RPMI8226 (cell line): ENCODE results near the gene IFNG.
"Not testable (repeated sequence)": the region's sequence is repeated elsewhere in the genome, so short reads cannot be mapped to it uniquely, and the experiment has no call there.

ENCODE experiments used
- DNase-seq: peaks from one replicate; pipeline ENCODE4 v3.0.0-alpha.2; 2015

IFNG gene

DNA sequence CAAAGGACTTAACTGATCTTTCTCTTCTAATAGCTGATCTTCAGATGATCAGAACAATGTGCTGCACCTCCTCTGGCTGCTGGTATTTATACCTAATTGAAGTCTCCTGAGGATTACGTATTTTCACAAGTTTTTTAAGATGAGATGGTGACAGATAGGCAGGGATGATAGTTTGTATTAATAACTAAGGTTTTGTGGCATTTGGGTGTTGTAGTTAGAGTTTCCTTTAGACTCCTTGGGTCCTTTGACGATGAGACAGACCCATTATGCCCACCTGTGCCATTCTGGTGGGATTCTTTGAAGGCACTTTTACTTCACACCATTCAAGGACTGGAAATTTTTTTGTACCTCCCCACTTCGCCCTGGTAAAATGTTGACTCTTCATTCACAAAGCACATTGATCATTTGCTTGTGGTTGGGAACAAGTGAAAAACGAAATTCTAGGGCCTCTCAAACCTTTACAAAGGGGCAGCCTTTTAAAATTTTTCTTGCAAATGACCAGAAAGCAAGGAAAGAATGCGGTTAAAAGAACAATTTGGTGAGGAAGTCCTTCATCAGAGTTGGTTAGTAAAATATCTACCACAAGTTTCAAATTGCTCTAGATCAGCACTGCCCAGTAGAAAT is at the start of gene IFNG:
IFNG (minus strand) TSS at position 60 of the 624 bp plus-strand sequence. CDS start 125 bp downstream, outside the sequence.
- DNase-seq = no peak

- DNase-seq = not testable (repeated sequence)
Measured at GRCh38 chr12:68209048-68209728, 49.6 kb upstream of the IFNG start.

- DNase-seq = no peak
Measured at GRCh38 chr12:68207276-68207675, 47.7 kb upstream of the IFNG start.

DNA sequence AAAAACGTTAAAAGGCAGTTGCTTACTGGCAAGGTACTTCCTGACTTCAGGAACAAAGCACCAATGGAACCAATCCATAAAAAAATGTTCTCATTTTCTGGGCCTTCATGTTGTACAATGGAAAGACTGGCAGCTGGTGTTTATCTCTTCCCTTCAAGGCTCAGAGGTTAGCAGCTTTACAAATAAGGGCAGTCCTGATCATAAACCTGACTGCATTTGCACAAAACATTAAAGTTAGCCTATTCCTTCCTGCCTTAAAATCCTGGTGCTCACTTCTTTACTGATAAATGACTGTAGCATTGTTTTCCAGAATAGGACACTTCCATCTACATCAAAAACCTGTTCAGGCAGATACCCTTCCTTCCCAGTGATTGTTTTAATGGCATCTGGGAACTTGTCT is 46.9 kb upstream of the IFNG start:
- no peak for DNase-seq

DNA sequence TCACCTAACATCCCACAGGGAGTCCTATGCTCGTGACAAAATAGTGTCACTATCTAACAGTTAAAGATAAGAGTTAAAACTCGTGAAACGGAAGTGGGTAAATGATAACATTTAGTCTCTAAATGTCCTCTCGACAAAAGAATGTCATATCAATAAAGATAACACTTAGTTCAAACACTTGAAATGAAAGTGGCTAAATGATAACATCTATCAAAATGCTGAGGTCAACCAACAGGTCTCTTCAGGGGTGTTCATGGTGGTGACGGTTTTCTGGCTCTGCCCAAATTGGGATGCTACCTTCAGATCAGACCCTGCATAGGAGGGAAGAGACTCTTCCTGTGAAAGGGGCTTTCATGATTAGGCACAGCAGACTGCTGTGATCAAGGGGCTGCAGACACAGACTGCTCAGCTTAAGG is 43.9 kb upstream of the IFNG start:
- DNase-seq = no peak

- no peak for DNase-seq
Measured at GRCh38 chr12:68200854-68201253, 41.3 kb upstream of the IFNG start.

DNA sequence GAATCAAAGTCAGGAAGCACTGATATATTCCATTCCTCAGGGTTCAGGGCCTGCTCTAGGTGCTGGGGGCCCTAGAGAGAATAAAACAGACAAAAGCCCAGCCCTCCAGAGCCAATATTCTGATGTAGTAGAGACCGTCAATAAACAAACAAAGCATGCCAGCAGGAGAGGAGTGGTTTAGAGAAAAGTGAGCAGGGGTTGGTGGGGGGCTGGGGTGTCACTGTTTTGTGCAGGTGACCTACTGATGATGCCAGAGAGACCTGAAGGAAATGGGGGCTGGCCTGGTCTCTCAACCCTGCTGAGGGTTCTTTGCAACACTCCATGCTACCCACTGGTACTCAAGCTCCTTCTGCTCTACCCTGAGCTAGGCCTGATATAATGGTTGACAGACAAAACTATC is 39.6 kb upstream of the IFNG start:
- DNase-seq = no peak

DNA sequence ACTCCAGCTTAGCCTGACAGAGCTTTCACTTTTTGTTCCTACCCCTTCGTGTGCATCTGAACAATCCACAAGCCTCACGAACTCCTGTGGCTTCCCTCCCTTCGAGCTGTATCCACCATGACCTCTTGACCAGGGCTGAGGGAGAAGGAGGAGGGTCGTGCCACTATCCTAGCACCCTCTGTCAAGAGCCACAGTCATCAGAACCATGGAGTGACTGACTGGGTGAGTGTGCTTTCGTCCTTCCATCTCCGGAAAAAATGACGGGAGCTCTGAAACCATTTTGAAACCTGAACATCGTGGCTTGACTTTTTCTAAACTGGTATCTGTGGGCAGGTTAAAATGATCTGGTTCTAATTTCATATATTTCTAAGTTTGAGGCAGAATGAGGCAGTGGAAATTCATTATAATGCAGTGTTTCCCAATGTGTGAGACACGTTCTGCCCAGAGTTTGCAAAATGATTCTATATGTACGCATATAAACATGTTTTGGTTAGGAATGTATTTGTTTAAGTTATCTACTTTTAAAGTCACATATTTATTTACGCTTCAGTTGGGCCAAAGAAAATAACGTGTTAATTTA is 39.1 kb upstream of the IFNG start:
- DNase-seq = no peak

- DNase-seq = no peak
Measured at GRCh38 chr12:68190301-68190700, 30.8 kb upstream of the IFNG start.

DNA sequence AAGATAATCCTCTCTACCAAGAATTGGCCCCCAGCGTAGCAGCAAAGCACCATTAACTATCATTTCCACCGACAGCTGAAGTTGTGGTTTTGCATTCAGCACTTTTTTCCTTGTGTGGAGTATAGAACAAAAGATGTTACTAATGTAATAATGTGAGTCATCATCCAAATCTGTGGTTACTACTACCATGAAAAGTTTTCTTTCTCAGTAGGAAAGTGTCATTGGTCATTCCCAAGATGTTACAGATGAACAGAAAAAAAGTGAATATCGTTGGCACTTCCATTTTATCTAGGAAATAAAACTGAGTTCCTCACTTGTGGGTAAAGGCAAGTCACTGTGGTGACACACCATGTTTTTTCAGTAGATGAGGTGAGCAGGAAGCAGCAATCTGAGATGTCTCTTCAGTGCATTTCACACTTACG is 30.3 kb upstream of the IFNG start:
- DNase-seq = no peak

DNA sequence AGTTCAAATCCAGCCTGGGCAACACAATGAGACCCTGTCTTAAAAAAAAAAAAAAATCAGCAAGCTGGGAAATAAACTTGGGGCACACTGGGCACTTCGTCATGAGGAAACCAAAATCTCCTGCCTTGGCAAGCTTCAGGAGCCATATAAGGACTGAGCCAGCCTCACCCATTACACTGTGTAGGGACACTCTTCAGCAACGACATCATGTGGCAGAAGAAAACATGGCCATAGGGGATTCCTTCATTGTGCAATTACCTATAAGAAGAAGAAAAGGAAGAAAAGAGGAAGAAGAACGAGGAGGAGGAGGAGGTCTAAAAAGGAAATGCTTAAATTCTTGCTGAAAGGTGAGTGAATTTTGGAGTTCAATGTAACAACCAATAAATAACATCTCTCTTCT is 26.1 kb upstream of the IFNG start:
- no peak for DNase-seq

GRCh38 chr12:68180792-68181744 is 21.5 kb upstream of the IFNG start:
- DNase-seq = no peak

- no peak for DNase-seq
Measured at GRCh38 chr12:68178774-68179439, 19.4 kb upstream of the IFNG start.

DNA sequence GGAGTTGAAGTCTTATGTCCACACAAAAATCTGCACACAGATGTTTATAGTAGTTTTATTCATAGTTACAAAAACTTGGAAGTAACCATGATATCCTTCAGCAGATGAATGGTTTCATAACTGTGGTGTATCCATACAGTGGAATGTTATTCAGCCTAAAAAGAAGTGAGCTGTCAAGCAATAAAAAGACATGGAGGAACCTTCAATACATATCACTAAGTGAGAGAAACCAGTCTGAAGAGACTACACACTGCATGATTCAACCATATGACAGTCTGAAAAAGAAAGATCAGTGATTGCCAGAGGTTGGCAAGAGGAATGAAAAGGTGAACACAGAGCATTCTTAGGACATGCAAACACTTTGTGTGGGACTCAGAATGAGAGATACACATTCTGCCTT is 18.6 kb upstream of the IFNG start:
- DNase-seq = no peak

- no peak for DNase-seq
Measured at GRCh38 chr12:68177562-68177961, 18.0 kb upstream of the IFNG start.

DNA sequence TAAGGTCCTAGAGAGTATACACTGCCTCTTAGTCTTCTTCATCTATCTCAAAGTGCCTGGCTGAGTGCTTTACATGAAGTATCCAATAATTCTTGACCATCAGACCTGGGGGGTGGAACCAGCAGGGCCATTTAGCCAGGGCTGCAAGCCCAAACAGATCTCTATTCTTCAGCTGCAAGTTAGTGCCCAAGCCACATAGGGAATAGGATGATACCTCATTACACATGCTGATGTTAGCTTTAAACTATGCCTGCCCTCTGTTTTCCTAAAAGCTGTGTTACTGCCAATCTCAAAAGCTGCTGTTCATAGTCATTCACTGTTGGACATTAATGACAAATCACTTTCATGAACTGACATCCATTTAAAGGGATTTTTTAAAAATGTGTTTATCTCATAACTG is 16.7 kb upstream of the IFNG start:
- no peak for DNase-seq

DNA sequence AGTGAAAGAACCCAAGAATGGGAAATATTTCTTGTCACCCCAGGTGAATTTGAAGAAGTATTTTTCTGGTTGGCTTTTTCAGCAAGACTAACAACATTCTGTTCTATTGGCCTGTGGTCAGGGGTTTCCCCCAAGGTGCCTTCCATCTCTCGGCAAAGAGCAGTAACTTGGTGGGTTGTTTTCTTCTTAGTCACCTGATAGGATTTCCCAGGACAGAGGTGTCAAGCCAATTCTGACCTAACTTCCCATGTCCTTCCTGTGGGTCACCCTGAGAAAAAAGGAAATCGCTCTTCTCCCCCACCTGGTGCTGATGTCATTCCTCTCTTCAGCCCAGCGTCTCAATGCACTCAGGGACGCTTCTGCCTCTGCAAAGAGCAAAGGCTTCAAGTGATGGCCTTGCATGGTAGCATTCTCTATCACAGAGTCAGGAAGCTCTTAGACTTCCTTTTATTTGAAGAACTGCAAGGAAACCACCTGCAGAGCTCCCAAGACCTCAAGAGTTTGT is 16.1 kb upstream of the IFNG start:
- DNase-seq = no peak

- DNase-seq = not testable (repeated sequence)
Measured at GRCh38 chr12:68174761-68175160, 15.2 kb upstream of the IFNG start.

- DNase-seq = no peak
Measured at GRCh38 chr12:68173792-68174191, 14.3 kb upstream of the IFNG start.

GRCh38 chr12:68170726-68171125 is 11.2 kb upstream of the IFNG start:
- no peak for DNase-seq

DNA sequence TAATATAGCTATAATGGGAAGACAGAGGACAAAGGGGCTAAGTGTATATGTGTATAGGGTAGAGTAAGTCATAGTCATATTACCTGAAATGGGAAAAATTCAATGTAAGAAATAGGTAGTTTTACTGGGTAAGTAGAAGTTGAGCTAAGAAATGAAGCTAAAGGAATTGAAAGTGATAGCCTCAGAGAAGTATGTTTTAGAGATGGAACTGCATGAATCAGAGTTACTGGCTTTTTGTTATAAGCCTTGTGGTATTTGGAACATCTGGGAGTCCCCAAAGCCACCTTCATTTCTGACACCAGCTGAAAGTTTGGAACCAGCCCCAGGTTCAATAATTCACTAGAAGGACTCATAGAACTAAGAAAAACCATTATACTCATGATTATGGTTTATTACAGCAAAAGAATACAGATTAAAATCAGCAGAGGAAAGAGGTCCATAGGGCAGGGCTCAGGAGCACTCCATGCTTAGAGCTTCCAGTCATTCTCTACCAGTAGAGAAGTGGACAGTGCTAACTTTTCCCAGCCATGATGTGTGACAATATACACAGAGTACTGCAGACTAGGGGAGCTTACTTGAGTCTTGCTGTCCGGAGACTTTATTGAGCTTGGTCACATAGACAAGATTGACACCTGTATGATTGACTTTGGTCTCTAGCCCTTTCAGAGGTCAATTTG is 9.8 kb upstream of the IFNG start:
- no peak for DNase-seq

GRCh38 chr12:68166317-68166831 is 6.8 kb upstream of the IFNG start:
- no peak for DNase-seq
